Activated T-helper 1 cell treated with anti-CD3 and anti-CD28 coated beads, Interleukin-2, amount 50 U/mL, for 16 hours (primary cell): ENCODE results near the gene CS.
"Not testable (repeated sequence)": the region's sequence is repeated elsewhere in the genome, so short reads cannot be mapped to it uniquely, and the experiment has no call there.

Experiments
- DNase-seq, 2 donors: peaks; one replicate each; pipeline ENCODE4 v3.0.0-alpha.2; 2020; ENCODE audit warnings: low read depth in 1 of 2, low spot score in 1 of 2

The CS gene

DNA sequence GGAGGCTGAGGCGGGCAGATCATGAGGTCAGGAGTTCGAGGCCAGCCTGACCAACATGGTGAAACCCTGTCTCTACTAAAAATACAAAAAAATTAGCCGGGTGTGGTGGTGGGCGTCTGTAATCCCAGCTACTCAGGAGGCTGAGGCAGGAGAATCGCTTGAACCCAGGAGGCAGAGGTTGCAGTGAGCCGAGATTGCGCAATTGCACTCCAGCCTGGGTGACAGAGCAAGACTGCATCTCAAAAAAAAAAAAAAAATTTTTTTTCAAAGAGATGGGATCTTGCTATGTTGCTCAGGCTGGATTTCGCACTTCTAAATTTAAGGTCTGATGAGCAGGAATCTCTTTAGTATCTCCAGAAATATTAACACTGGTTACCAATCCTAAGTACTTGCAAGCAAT, 21.5 kb upstream of the CS start:
- not testable (repeated sequence) for DNase-seq

DNA sequence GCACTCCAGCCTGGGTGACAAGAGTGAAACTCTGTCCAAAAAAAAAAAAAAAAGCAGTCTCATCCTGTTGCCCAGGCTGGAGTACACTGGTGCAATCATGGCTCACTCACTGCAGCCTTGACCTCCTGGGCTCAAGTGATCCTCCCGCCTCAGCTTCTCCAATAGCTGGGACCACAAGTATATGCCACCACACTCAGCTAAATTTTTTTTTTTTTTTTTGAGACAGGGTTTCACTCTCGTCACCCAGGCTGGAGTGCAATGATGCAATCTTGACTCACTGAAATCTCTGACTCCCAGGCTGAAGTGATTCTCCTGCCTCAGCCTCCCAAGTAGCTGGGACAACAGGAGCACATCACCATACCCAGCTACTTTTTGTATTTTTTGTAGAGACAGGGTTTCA, 20.9 kb upstream of the CS start:
- DNase-seq = no peak

DNA sequence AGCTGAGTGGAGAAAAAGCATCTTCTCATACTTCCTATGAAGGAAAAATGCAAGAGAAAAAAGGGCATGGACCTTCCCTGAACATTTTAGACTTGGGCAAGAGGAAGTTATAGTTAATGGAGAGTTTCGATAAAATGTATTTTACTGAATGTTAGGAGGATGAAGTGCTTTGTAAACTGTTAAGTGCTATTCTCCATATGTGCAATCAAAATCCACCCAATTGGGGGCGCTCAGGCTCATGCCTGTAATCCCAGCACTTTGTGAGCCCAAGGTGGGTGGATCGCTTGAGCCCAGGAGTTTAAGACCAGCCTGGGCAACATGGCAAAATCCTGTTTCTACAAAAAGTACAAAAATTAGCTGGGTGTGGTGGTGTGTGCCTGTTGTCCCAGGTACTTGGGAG, 17.5 kb upstream of the CS start:
- DNase-seq = no peak

DNA sequence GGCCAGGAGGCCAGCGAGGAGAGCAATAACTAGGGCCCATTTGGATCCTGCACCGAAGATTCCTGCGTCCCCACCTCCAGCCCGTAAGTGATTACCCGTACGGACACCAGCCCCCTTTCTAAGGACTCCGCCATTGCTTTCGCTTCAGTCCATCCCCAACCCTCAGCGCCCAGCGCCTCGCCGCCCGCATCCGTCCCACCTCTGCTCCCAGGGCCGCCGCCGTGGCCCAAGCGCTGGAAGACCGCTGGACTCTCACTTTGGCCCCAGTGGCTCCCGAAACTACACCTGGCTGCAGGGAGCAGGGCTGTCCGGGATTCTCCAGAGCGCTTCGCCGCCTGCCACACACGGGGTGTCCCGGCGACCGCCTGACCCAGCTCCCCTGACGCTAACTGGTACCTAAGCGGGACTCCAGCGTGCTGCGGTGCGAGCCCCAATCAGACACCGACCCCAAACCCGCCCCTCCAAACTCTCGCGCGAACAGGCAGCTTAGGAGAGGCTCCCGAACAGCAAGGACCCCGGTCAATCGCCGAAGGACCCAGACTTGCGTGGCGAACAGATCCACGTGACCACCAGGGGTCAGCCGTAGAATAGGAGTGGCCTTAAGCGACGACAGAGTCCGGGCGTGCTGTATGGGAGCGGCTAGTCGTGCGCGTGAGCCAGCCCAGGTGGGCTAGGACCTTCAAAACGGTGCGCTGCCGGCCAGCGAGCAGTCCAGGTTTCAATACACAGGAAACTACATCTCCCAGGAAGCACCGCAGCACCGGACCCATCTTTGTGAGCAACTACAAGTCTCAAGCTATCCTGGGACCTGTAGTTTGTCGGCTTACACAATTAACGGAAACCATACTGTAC, 15.7 kb upstream of the CS start, which contains the start of gene CNPY2:
CNPY2 (minus strand) TSS at position 367 of the 852 bp plus-strand sequence. CDS start 771 bp downstream, outside the sequence.
- peak; percentile 81 to 83 for DNase-seq

DNA sequence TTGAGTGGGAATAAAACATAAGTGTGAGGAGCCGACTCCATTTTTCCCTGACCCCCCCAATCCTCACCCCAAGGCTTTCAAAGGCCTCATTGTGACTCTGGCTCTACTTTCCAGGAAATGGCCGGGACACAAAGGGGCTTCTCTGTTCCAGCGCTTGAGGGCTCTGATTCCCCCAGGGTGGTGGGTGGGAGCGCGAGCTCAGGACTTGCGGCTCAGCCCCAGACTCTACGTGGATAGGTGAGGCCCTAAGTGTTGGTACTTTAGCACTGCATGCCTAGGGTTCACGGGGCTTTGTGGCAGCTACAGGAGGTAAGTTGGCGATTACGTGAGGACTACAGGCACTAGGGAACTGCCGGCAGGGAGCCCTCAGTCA, 15.1 kb upstream of the CS start:
- no peak for DNase-seq

DNA sequence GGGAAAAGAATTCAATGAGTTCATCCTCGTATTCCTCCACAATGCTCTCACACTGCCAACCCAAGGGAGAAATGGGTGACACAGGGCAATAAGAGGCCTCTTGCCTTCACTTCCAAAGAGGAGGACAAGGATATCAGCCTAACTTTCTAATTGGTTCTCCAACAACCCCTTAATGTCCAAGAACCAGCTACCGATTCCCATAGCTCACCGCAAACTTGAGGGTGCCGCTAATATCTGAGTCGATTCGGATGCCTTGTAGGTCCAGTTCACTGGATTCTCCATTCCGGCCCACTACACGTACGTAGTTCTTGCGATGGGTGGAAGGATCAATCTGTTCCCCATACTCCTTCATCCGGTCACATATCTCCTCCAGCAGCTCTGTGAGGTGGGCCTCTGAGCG, 10.9 kb upstream of the CS start:
- no peak for DNase-seq

DNA sequence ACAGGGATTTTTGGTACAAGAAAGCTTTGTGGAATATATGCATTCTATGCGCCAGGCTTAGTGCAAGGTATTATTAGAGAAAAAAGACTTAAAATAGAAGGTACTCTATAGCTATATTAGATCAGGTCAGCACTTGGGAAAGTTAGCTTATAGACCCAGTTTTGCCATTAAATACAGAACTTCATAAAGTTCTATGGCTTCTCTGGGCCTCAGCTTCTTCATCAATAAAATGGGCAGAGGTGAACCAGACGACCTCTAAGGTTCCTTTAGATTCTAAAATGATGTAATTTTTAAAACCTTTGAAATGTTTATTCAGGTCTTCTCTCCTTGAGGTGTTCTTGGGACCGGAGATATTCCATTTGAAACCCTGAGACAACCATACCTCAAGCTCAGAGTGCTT, 8.6 kb upstream of the CS start:
- no peak for DNase-seq

DNA sequence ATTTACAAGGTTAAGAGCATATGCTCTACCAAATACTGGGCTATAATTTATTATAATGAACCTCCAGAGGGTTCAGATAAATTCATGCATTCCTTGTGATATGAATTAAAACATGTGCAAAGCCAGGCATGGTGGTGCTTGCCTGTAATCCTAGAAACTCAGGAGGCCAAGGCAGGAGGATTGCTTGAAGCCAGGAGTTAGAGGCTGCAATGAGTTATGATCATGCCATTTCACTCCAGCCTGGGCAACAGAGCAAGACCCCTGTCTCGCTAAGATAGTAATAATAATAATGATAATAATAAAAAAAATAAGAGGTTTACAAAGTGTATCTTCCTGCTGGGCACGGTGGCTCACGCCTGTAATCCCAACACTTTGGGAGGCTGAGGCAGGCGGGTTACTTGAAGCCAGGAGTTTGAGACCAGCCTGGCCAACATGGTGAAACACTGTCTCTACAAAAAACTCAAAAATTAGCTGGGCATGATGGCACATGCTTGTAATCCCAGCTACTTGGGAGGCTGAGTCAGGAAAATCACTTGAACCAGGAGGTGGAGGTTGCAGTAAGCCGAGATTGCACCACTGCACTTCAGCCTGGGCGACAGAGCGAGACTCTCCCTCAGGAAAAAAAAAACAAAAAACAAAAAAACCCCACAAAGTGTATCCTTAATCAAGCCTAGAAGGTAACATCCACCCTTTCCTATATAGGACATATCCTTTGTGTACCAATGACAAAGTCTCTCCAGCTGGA, 7.3 kb upstream of the CS start:
- DNase-seq = no peak

DNA sequence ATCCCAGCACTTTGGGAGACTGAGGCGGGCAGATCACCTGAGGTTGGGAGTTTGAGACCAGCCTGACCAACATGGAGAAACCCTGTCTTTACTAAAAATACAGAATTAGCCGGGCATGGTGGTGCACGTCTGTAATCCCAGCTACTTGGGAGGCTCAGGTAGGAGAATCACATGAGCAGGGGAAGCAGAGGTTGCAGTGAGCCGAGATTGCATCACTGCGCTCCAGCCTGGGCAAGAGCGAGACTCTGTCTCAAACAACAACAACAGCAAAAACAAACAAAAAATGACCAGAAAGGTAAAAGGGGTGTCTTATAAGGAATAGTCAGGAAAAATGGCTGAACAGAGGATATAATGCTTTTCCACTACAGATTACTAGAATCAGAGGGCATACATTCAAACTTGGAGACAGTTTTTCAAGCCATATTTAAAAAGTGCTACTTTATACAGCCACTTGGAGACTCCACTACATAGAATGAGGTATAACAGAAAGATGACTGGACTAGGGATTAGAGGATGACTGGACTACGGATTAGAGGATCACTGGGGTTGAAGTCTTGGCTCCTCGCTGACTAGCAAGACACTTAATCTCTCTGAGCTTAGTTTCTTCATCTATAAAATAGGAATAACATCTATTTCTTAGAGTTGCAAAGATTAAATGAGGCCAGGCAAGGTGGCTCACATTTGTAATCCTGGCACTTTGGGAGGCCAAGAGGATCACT, 4.9 kb upstream of the CS start:
- no peak for DNase-seq

DNA sequence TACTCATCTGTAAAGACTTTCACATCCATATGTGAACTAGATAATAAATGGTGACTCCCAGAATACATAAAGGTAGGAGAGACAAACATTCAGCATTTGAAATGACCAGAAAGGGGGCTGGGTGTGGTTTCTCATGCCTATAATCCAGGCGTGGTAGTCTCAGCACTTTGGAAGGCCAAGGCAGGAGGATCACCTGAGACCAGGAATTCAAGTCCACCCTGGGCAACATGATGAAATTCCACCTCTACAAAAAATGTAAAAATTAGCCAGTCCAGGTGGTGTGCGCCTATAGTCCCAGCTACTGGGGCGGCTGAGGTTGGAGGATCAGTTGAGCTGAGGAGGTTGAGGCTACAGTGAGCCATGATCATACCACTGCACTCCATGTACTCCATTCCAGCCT, 4.1 kb upstream of the CS start:
- DNase-seq = no peak

DNA sequence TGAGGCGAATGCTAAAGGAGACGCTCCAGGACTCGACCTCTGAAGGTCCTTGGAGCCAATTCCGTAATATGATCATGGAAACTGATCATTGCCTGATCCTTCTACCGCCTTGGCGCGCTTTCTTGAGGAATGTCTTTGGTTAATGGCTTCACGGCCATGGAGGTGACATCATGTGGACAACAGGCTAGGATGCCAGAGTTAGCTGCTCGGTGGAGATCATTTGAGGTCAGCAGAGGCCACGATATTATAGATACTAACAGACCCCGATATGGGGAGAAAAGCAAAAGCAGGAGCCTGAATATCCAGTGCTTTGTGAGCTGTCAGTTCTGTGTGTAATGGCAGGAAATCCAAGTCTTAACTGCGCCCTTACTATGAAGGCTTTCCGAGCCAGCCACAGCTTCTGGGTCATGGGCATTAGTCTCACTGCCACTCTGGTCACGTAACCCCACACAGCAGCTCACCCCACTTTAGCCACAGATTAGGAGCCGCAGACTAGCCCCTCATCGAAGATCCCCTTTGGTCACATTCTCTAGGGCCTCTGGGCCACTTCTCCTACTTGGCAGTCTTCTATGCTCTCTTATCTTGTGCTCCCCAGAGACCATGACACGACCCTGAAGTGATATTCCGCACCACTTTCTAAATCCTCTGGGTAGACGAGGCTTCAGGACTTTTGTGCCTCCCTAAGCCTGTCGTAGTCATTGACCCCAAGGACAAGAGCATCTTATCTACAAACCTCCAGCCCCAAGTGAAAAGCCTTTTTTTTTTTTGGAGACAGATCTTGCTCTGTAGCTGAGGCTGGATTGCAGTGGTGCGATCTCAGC, 724 bp upstream of the CS start:
- DNase-seq = no peak

DNA sequence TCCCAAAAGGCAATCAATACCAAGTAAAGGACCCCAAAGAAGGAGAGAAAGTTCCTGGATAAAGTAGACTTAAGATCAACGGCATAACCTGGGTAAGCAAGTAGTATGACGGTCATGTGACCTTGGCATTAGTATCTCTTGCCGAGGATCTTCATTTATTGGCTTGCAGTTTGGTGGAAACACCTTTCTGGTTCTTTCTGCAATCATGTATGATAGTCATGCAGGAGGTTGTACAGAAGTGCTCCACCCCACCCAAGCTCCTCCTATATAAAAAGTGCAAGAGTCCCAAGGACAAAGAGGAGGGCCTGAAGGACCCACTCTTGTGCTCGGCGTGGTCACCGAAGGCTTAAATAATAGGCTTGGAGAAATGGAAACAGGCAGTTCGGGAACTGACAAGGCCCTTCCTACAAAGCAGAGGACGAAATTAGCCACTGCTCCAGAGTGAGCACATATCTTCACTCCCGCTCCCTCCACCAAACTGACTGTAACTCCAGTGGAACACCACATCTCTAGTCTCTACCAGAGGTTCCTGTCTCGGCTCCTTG, 750 bp downstream of the CS start:
- peak in 1 of 2 donors; percentile 4 for DNase-seq

DNA sequence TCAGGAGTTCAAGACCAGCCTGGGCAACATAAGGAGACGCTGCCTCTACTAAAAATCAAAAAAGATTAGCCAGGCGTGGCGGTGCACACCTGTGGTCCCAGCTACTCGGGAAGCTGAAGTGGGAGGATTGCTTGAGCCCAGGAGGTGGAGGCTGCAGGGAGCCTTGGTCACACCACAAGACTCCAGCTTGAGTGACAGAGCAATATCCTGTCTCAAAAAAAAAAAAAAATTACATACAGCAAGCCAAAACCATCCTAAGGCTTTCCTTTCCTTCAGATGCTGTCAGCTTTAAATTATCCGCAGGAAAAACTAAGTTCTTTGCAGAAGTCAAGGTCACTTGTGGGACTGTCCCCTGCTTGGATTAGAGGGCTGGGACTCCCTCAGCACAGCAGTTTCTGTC, 1.3 kb downstream of the CS start:
- DNase-seq = no peak

DNA sequence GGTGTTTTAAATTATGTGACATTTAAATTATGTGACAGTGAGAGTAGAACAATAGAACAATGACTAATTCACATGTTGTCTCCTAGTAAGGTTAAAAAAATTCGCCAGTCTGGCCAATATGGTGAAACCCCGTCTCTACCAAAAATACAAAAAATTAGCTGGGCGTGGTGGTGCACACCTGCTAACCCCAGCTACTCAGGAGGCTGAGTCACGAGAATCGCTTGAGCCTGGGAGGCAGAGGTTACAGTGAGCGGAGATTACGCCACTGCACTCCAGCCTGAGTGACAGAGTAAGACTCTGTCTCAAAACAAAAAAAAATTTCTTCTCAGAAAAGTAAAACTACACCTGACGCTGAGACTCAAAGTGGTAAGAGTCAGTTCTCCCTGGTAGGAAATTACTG, 2.7 kb downstream of the CS start:
- DNase-seq = no peak

DNA sequence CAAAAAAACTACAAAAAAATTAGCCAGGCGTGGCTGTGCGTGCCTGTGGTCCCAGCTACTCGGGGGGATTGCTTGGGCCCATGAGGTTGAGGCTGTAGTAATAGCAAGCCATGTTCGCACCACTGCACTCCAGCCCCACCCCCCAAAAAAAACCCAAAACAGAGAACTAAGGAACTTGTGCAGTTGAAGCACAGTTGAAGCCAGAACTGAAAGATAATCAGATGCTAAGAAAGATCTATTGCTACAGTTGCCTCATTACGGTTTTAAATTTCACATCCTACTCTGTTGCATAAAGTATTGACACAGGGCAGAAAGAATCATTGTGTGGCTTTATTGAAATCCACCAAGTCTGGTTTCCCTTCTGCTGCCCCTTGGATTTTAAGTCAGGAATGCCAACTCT, 3.8 kb downstream of the CS start:
- no peak for DNase-seq

DNA sequence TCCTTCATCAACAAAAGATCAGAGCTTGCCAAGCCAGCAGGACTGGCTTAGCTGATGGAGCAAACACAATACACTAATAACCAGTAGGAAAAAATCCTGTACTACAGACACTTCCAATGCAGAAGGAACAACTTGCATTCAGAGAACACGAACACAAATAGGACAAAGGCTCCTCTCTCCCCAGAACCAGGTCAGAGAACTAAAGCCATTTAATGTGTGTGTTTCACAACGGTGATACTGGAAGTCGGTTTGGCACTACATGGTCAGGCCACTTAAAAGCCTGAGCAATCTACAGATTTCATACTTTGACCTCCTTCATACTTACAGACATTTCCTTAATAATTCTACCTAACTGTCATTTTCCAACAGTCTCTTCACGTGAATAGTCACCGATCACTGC, 6.3 kb downstream of the CS start:
- no peak for DNase-seq

DNA sequence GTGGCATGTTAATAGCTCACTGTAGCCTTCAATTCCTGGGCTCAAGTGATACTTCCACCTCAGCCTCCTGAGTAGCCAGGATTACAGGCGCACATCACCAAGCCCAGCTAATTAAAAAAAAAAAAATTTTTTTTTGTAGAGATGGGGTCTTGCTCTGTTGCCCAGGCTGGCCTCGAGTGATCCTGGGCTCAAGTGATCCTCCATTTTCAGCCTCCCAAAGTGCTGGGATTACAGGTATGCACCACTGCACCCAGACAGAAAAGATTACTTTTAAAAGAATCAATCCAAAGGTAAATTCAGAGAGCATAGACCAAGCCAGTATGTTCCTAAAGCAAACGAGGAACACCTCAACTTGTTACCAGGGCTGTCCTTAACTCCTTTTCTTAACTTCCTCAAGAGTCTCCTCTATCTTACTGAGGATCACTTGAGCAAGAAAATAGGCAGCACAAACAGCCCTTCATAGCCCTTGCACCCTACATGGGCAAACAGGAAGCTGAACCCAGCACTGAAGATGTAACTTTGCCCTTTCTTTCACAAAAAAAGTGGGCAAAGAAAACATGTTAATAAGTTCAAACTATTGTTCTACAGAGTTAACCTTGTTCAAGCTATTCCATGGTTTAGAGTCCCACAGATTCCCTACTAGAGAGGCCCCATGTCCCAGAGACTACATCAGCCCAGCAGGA, 11.3 kb downstream of the CS start:
- no peak for DNase-seq

DNA sequence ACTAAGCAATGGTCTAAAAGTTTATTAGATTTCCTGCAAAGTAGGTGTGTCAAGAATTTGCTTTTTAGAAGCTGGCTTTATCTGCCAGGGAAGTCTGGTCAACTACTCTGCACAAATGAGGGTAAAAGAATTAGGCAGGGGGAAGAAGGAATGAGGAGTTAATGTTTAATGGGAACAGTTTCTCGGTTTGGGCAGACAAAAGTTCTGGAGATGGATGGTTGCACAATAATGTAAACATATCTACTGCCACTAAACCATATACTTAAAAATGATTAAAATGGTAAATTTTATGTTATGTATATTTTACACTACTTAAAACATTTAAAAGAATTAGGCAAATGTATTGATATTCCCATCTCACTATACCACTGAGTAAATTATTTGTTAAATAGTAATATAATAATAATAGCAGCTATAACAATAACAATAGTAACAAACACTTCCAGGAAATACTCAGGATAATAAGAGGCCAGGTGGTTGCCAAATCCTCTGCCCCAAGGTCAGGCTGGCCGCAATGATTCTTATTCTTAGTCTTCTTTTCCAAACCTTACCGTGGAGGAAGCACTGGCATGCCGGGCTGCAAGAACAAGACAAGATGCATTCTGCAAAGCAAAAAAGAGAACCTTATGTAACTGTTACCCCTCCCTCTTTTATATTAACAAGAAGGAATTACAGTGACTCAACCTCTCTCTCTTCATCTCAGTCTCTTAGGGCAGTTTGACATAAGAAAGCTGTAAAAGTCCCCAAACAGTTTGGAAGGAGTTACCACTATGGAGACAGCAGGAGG, 13.9 kb downstream of the CS start:
- no peak for DNase-seq

DNA sequence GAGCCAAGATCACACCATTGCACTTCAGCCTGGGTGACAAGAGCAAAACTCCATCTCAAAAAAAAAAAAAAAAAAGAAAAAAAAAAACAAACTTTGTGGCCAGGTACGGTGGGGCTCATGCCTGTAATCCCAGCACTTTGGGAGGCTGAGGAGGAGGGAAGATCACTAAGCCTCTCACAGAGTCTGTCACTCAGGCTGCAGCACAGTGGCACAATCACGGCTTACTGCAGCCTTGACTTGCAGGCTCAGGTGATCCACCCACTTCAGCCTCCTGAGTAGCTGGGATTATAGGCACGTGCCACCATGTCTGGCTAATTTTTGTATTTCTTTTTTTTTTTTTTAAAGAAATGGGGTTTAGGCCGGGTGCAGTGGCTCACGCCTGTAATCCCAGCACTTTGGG, 15.9 kb downstream of the CS start:
- DNase-seq = not testable (repeated sequence)
